Measurements from ENCODE around the gene CSTPP1.

GRCh38 chr11:47131136-47131535 lies 194.6 kb downstream of the CSTPP1 start:
- TF ChIP-seq CTCF (IDR thresholded peaks at IDR 0.05) (no peak), EP300 (IDR thresholded peaks at IDR 0.05; ENCODE audit: low read depth) (no peak), POLR2A (IDR thresholded peaks at IDR 0.05) (no peak), POLR2AphosphoS5 (IDR thresholded peaks at IDR 0.05) (no peak)
